ENCODE data around the gene TCERG1L.

GRCh38 chr10:131166486-131166885 lies 145.0 kb downstream of the TCERG1L start:
- TF ChIP-seq CTCF (IDR thresholded peaks at IDR 0.05), result no peak
- TF ChIP-seq EP300 (IDR thresholded peaks at IDR 0.05), result no peak
- TF ChIP-seq POLR2AphosphoS5 (IDR thresholded peaks at IDR 0.05), result no peak

Data from stomach (tissue), 4 donors.